CD14-positive monocyte (primary cell): ENCODE measurements around the gene SSR1. TPM values are rescaled to one million over a fixed set of nuclear protein-coding genes. Genes with fewer than 3 reads are reported as not detected.

ENCODE experiments used
- DNase-seq, 3 donors: peaks; one replicate each; pipeline ENCODE4 v3.0.0-alpha.2; 2011 to 2022
- H2AFZ ChIP-seq: 2 replicates; pipeline ENCODE4 v1.6.0; 2012; ENCODE audit warnings: mild to moderate bottlenecking, low read depth, low read length, inconsistent platforms; ENCODE audit not compliant: insufficient read depth, poor library complexity, severe bottlenecking
- H3K27ac ChIP-seq, 2 donors: 1 replicate in 1 of 2; 2 replicates in 1 of 2; pipeline ENCODE4 v1.5.1; 2012 to 2013; ENCODE audit warnings: low read length in 2 of 2, control low read depth in 1 of 2, inconsistent platforms in 1 of 2, low read depth in 1 of 2, mild to moderate bottlenecking in 1 of 2
- H3K27me3 ChIP-seq, 2 donors: one replicate each; pipeline versions ENCODE4 v1.6.0 to v1.6.1; 2011 to 2013; ENCODE audit warnings: low read length in 2 of 2; ENCODE audit not compliant: control insufficient read depth in 2 of 2, insufficient read depth in 2 of 2
- H3K36me3 ChIP-seq, 2 donors: replicated peaks in 1 of 2; 1 replicate in 1 of 2; 2 replicates in 1 of 2; pipeline versions ENCODE4 v1.5.1 to v1.6.1; 2012 to 2013; ENCODE audit warnings: low read length in 2 of 2, control low read depth in 1 of 2, inconsistent platforms in 1 of 2, mild to moderate bottlenecking in 1 of 2; ENCODE audit not compliant: insufficient read depth in 2 of 2, control insufficient read depth in 1 of 2
- H3K4me1 ChIP-seq, 2 donors: 1 replicate in 1 of 2; 2 replicates in 1 of 2; pipeline versions ENCODE4 v1.5.1 to v1.6.1; 2012 to 2013; ENCODE audit warnings: low read length in 2 of 2, control low read depth in 1 of 2, inconsistent platforms in 1 of 2, mild to moderate bottlenecking in 1 of 2, moderate library complexity in 1 of 2; ENCODE audit not compliant: insufficient read depth in 2 of 2, control insufficient read depth in 1 of 2
- H3K4me2 ChIP-seq: replicated peaks from 2 replicates; pipeline ENCODE3; 2012; ENCODE audit warnings: low read length, moderate library complexity, mild to moderate bottlenecking; ENCODE audit not compliant: poor library complexity, severe bottlenecking; ENCODE audit errors: extremely low read depth
- H3K4me3 ChIP-seq, 3 experiments: fragments of 200-600 bp in 1 of 3; sonication (generic) in 1 of 3; replicated peaks in 1 of 3; 1 replicate in 2 of 3; 2 replicates in 1 of 3; pipeline ENCODE4 v1.5.1; 2011 to 2013; ENCODE audit warnings: low read length in 3 of 3, mild to moderate bottlenecking in 3 of 3, control low read depth in 2 of 3, low read depth in 2 of 3, inconsistent platforms in 1 of 3, moderate library complexity in 1 of 3
- H3K79me2 ChIP-seq: 2 replicates; pipeline ENCODE4 v1.6.0; 2012; ENCODE audit warnings: mild to moderate bottlenecking, control low read depth, inconsistent platforms, low read length, moderate library complexity; ENCODE audit not compliant: insufficient read depth
- H3K9ac ChIP-seq: 2 replicates; pipeline ENCODE4 v1.6.0; 2017; ENCODE audit warnings: low read length, mild to moderate bottlenecking; ENCODE audit not compliant: insufficient read depth, poor library complexity, severe bottlenecking
- H3K9me3 ChIP-seq, 2 donors: replicated peaks in 1 of 2; 1 replicate in 1 of 2; 2 replicates in 1 of 2; pipeline versions ENCODE4 v1.5.1 to v1.6.1; 2012 to 2013; ENCODE audit warnings: low read length in 2 of 2, control low read depth in 1 of 2; ENCODE audit not compliant: control insufficient read depth in 1 of 2, insufficient read depth in 1 of 2
- H4K20me1 ChIP-seq: 2 replicates; pipeline ENCODE4 v1.6.0; 2012; ENCODE audit warnings: mild to moderate bottlenecking, low read length, control low read depth, moderate library complexity; ENCODE audit not compliant: insufficient read depth
- H3K27ac Mint-ChIP-seq, 7 donors: one replicate each; pipeline ENCODE4 v1.8.0; 2020; ENCODE audit warnings: mild to moderate bottlenecking in 7 of 7, mixed read lengths in 7 of 7, moderate library complexity in 6 of 7, inconsistent platforms in 2 of 7
- H3K27me3 Mint-ChIP-seq, 3 donors: one replicate each; pipeline ENCODE4 v1.8.0; 2021 to 2022; ENCODE audit warnings: low read depth in 3 of 3, mild to moderate bottlenecking in 3 of 3, mixed read lengths in 3 of 3, moderate library complexity in 3 of 3, inconsistent platforms in 1 of 3
- H3K36me3 Mint-ChIP-seq, 2 donors: one replicate each; pipeline ENCODE4 v1.8.0; 2020; ENCODE audit warnings: mixed read lengths in 2 of 2, inconsistent platforms in 1 of 2, mild to moderate bottlenecking in 1 of 2
- H3K4me1 Mint-ChIP-seq: one replicate; pipeline ENCODE4 v1.8.0; 2020; ENCODE audit warnings: mild to moderate bottlenecking, mixed read lengths
- H3K4me3 Mint-ChIP-seq, 2 donors: one replicate each; pipeline ENCODE4 v1.8.0; 2020; ENCODE audit warnings: mild to moderate bottlenecking in 2 of 2, mixed read lengths in 2 of 2, moderate library complexity in 1 of 2
- H3K9me3 Mint-ChIP-seq, 7 donors: one replicate each; pipeline ENCODE4 v1.8.0; 2020 to 2022; ENCODE audit warnings: mixed read lengths in 7 of 7, mild to moderate bottlenecking in 6 of 7, moderate library complexity in 6 of 7, inconsistent platforms in 2 of 7
- CTCF ChIP-seq: fragments of 200-600 bp; IDR thresholded peaks from one replicate; pipeline ENCODE4 v1.8.0; 2022; ENCODE audit warnings: antibody characterized with exemption, mild to moderate bottlenecking
- WGBS: methylation state at CpG from one replicate; pipeline ENCODE4 v1.1.5; 2013; ENCODE audit warnings: missing lambda C conversion rate; ENCODE audit not compliant: insufficient coverage; 5-methylcytosine and 5-hydroxymethylcytosine counted together
- intact Hi-C, 2 donors: fragments of 100-400 bp; cut with micrococcal nuclease; formaldehyde crosslinking; loops; one replicate each; pipeline versions ENCODE4 v1.15.0 to v1.15.1; 2023
- polyA plus RNA-seq, 3 donors: library from polyadenylated mRNA; depleted of rRNA in 1 of 3; unstranded in 2 of 3; stranded (reverse) in 1 of 3; fragments of 300-500 nt in 2 of 3; fragments of >200 nt in 1 of 3; fragmentation: Illumina TruSeq in 2 of 3; gene quantifications; 1 replicate in 2 of 3; 2 replicates in 1 of 3; pipeline ENCODE4 v1.2.3, GENCODE V29; 2012 to 2021

Gene SSR1
- polyA plus RNA-seq, 3 donors: 59.1 to 302 (median 251) TPM

- H3K9me3 ChIP-seq: no peaks in the 10 kb centered on the region
- no peaks in the 10 kb centered on the region for H3K27me3 ChIP-seq
- peak overlapping the region; percentile 60 to 64 for H3K27ac ChIP-seq
- no peak for TF ChIP-seq CTCF
- DNase-seq: no peak
- no peak overlapping the region for H3K4me3 ChIP-seq
- H3K9ac ChIP-seq: no peak overlapping the region
- peak overlapping the region; percentile 57 to 91 (median 84) for H3K27ac Mint-ChIP-seq
- peak overlapping the region; percentile 22 for H2AFZ ChIP-seq
- H3K4me3 Mint-ChIP-seq: no peak overlapping the region
- no peaks in the 10 kb centered on the region for H3K9me3 Mint-ChIP-seq
- intact Hi-C loops: no loop called here
- H3K4me1 Mint-ChIP-seq: peaks cover 53% of the 10 kb centered on the region
- no peaks in the 10 kb centered on the region for H4K20me1 ChIP-seq
- H3K79me2 ChIP-seq: no peaks in the 10 kb centered on the region
- no peaks in the 10 kb centered on the region for H3K36me3 ChIP-seq
- H3K27me3 Mint-ChIP-seq: no peaks in the 10 kb centered on the region
- H3K4me1 ChIP-seq: peaks cover 59 to 62% of the 10 kb centered on the region in 2 donors
- WGBS: no CpG with 5 or more reads among the region's 3 CpGs
- no peaks in the 10 kb centered on the region for H3K36me3 Mint-ChIP-seq
- no peak overlapping the region for H3K4me2 ChIP-seq
Measured at GRCh38 chr6:7325750-7326149, 12.8 kb upstream of the SSR1 start.

GRCh38 chr6:7324520-7324919 is 11.5 kb upstream of the SSR1 start:
- H3K27me3 ChIP-seq: no peaks in the 10 kb centered on the region
- peak overlapping the region; percentile 11 to 67 (median 32) for H3K4me3 ChIP-seq
- H3K9me3 ChIP-seq: no peaks in the 10 kb centered on the region
- peak overlapping the region; percentile 80 for H2AFZ ChIP-seq
- intact Hi-C loops: no loop called here
- peak; percentile 82 to 94 (median 88) for DNase-seq
- peak overlapping the region; percentile 76 for H3K4me2 ChIP-seq
- no peaks in the 10 kb centered on the region for H4K20me1 ChIP-seq
- Mint-ChIP-seq H3K4me1 (peaks cover 58% of the 10 kb centered on the region), H3K27me3 (no peaks in the 10 kb centered on the region), H3K27ac (peak overlapping the region; percentile 91 to 98 (median 95)), H3K9me3 (no peaks in the 10 kb centered on the region), H3K36me3 (no peaks in the 10 kb centered on the region), H3K4me3 (peak overlapping the region; percentile 43 to 84)
- H3K9ac ChIP-seq: peak overlapping the region; percentile 52
- H3K79me2 ChIP-seq: no peaks in the 10 kb centered on the region
- H3K36me3 ChIP-seq: no peaks in the 10 kb centered on the region
- 0% methylated on average over 3 of the region's 7 CpGs for WGBS
- H3K27ac ChIP-seq: peak overlapping the region; percentile 62 to 89
- peaks cover 59 to 62% of the 10 kb centered on the region in 2 donors for H3K4me1 ChIP-seq
- TF ChIP-seq CTCF: no peak
